ENCODE results near the gene SKAP1.

DNA sequence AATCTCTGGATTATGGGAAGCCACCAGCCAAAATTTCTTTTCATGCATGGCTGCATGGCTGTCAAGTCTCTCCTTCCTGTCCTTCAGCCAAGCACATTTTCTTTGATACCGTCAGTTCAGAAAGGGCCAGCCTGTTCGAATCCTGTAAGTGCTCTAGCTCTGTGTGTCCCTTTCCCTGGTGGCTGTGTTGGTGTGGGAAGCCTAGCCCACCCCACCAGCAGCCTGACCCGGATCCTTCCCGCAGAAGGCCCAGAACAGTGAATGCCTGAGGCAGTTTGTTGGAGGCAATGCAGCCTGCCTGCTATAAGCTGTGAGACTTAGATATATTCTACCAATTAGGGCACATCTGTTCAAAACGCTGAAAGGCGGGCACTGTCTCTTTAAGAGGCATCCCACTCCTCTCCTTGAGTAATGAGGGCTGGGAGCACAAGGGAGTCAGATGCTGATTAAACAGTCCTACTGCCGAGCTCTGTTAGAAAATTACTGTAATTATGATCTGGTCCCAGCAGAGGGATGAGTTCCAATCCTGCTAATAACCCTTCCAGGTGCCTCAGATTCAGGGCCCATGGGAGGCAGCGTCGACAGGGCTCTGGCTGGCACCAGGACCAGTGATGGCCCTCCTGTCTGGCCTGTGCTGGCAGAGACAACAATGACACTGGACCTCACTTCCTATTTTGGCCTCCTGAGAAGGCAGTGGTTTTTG, 304.0 kb downstream of the SKAP1 start:
- no peak for TF ChIP-seq POLR2A (IDR thresholded peaks at IDR 0.05)
- TF ChIP-seq, protein P1, sequence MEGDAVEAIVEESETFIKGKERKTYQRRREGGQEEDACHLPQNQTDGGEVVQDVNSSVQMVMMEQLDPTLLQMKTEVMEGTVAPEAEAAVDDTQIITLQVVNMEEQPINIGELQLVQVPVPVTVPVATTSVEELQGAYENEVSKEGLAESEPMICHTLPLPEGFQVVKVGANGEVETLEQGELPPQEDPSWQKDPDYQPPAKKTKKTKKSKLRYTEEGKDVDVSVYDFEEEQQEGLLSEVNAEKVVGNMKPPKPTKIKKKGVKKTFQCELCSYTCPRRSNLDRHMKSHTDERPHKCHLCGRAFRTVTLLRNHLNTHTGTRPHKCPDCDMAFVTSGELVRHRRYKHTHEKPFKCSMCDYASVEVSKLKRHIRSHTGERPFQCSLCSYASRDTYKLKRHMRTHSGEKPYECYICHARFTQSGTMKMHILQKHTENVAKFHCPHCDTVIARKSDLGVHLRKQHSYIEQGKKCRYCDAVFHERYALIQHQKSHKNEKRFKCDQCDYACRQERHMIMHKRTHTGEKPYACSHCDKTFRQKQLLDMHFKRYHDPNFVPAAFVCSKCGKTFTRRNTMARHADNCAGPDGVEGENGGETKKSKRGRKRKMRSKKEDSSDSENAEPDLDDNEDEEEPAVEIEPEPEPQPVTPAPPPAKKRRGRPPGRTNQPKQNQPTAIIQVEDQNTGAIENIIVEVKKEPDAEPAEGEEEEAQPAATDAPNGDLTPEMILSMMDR (IDR thresholded peaks at IDR 0.05): no peak

Data from heart left ventricle (tissue), 13 donors.